SU-DHL-6 (cell line): ENCODE data around the gene VIM.

Source experiments
- H2AFZ ChIP-seq: fragments of 200-600 bp; sonication (generic); 2 replicates; pipeline ENCODE4 v1.6.1; 2014; ENCODE audit warnings: low read depth, mild to moderate bottlenecking, moderate library complexity, mixed read lengths, antibody characterized with exemption, low read length; ENCODE audit not compliant: severe bottlenecking
- H3F3A ChIP-seq: fragments of 200-600 bp; shearing (Covaris generic); 2 replicates; pipeline ENCODE4 v1.6.0; 2016; ENCODE audit warnings: antibody characterized with exemption, mild to moderate bottlenecking; ENCODE audit not compliant: insufficient read depth
- H3K27ac ChIP-seq: fragments of 200-600 bp; sonication (generic); 2 replicates; pipeline ENCODE4 v1.5.1; 2016; ENCODE audit warnings: low read depth, mild to moderate bottlenecking, low read length, moderate library complexity, mixed read lengths
- H3K27me3 ChIP-seq: fragments of 200-600 bp; sonication (generic), shearing (Covaris generic); 2 replicates; pipeline ENCODE4 v1.6.0; 2014; ENCODE audit warnings: mild to moderate bottlenecking, low read length
- H3K36me3 ChIP-seq: fragments of 200-600 bp; sonication (generic); 2 replicates; pipeline ENCODE4 v1.6.1; 2014; ENCODE audit warnings: mild to moderate bottlenecking, low read length, mixed read lengths
- H3K4me2 ChIP-seq: fragments of 300-600, 200-600 bp; shearing (Covaris generic), sonication (generic); 2 replicates; pipeline ENCODE4 v1.6.0; 2014; ENCODE audit warnings: low read length, low read depth, mild to moderate bottlenecking; ENCODE audit not compliant: poor library complexity, severe bottlenecking
- H3K4me3 ChIP-seq: fragments of 200-600 bp; sonication (generic); 2 replicates; pipeline ENCODE4 v1.5.1; 2014; ENCODE audit warnings: antibody characterized with exemption, low read length, mild to moderate bottlenecking, mixed read lengths; ENCODE audit not compliant: insufficient read depth, poor library complexity, severe bottlenecking
- H3K79me2 ChIP-seq: fragments of 200-600 bp; sonication (generic); 2 replicates; pipeline ENCODE4 v1.6.1; 2014; ENCODE audit warnings: mild to moderate bottlenecking, low read length, moderate library complexity; ENCODE audit not compliant: insufficient read depth
- H3K9ac ChIP-seq: fragments of 200-600 bp; sonication (generic); 2 replicates; pipeline ENCODE4 v1.7.0; 2014; ENCODE audit warnings: mild to moderate bottlenecking, low read length
- H3K9me2 ChIP-seq: fragments of 200-600 bp; sonication (generic); replicated peaks from 2 replicates; pipeline ENCODE4 v1.6.1; 2014; ENCODE audit warnings: low read length; ENCODE audit not compliant: insufficient read depth
- H3K9me3 ChIP-seq: fragments of 200-600 bp; sonication (generic); 2 replicates; pipeline ENCODE4 v1.6.1; 2014; ENCODE audit warnings: low read length, mixed read lengths; ENCODE audit not compliant: insufficient read depth
- H4K20me1 ChIP-seq: fragments of 200-600 bp; sonication (generic); 2 replicates; pipeline ENCODE4 v1.6.1; 2014; ENCODE audit warnings: low read depth, mild to moderate bottlenecking, antibody characterized with exemption, low read length, moderate library complexity, mixed read lengths
- CTCF ChIP-seq: fragments of 200-600 bp; sonication (generic); IDR thresholded peaks from one replicate; pipeline ENCODE4 v1.5.1; 2017; ENCODE audit warnings: antibody characterized with exemption, mild to moderate bottlenecking, low read length, moderate library complexity; ENCODE audit not compliant: insufficient read depth, poor library complexity, severe bottlenecking
- EZH2phosphoT487 ChIP-seq: fragments of 200-600 bp; sonication (generic), shearing (Covaris generic); conservative IDR thresholded peaks from 2 replicates; pipeline ENCODE4 v1.6.1; 2018; ENCODE audit warnings: mild to moderate bottlenecking, antibody characterized with exemption, low read length, moderate library complexity, mixed read lengths

VIM gene

DNA sequence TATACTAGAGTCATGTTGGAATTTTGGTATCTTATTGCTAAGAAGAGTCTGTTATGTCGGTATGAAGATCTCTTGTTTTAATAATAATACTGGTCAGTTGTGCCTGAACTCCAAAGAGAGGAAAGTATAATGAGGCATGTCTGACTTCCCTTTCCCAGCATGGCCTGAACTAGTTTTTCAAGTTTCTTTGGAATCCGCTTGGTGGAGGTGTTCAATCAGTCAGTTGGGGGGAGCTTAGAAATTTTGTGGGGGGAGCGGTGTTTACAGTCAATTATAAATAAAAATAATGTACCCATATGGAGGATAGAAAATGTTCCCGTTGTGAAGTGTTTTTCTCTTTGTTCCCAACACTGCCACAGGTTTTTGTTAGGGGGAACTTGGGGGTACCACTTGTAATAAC, 25.0 kb upstream of the VIM start:
- Histone ChIP-seq H3K9ac (no peak overlapping the region), H3K36me3 (no peaks in the 10 kb centered on the region), H4K20me1 (no peaks in the 10 kb centered on the region), H3K79me2 (no peaks in the 10 kb centered on the region), H3F3A (no peaks in the 10 kb centered on the region), H3K27me3 (no peaks in the 10 kb centered on the region), H3K4me3 (no peak overlapping the region), H3K27ac (no peak overlapping the region), H2AFZ (peak overlapping the region; percentile 34), H3K4me2 (no peak overlapping the region), H3K9me2 (no peaks in the 10 kb centered on the region), H3K9me3 (no peaks in the 10 kb centered on the region)
- TF ChIP-seq CTCF, result no peak
- TF ChIP-seq EZH2phosphoT487, result no peak

DNA sequence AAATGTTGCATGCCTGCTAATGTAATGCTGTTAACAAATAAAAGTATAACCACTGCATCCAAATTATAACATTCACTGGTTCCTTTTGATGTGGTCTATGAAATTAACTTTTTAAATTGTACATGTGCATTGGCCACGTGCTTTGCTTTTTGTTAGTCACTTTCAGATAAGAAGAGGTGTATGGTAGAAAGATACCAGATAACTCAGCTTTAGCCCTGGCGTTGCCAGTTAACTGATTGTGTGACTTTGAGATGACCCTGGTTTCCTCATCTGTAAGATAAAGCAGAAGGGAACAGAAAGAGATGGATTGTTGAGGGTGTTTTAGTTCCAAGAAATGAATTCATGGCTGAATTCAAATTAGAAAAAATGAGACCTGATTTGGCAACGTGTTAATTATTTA, 24.6 kb upstream of the VIM start:
- Histone ChIP-seq H3K4me3 (no peak overlapping the region), H3K9ac (no peak overlapping the region), H3K4me2 (no peak overlapping the region), H3K27me3 (no peaks in the 10 kb centered on the region), H3F3A (no peaks in the 10 kb centered on the region), H3K27ac (no peak overlapping the region), H2AFZ (peak overlapping the region; percentile 34), H3K36me3 (no peaks in the 10 kb centered on the region), H3K79me2 (no peaks in the 10 kb centered on the region), H3K9me2 (no peaks in the 10 kb centered on the region), H4K20me1 (no peaks in the 10 kb centered on the region), H3K9me3 (no peaks in the 10 kb centered on the region)
- TF ChIP-seq CTCF (no peak), EZH2phosphoT487 (no peak)

DNA sequence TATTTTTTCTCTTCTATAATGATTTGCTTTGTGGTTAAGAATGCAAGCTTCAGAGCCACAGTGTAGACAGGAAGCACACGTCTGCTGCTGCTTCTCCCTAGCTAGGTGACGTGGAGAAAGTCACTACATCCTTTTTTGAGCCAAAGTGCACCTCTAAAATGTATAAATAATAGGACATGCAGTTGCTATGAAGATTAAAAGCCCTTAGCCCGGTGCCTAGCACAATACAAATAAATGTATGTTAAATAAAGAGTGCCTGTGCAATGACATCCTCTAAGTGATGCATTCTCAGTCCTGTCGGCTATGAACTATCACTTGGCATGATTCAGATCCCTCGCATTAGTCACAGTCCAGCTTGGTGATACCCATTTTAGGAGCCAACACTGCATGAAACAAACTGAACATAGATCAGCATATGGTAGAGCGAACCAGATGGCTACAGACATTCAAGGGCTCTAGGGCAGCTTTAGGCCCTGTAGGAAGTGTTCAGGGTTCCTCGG, 21.8 kb upstream of the VIM start:
- H4K20me1 ChIP-seq, result no peaks in the 10 kb centered on the region; the same call in 1 of the 2 replicates
- TF ChIP-seq EZH2phosphoT487, result no peak
- TF ChIP-seq CTCF, result no peak
- no peaks in the 10 kb centered on the region for H3F3A ChIP-seq
- no peak overlapping the region for H3K9ac ChIP-seq
- H3K27me3 ChIP-seq, result no peaks in the 10 kb centered on the region
- H3K9me2 ChIP-seq, result no peaks in the 10 kb centered on the region
- H3K36me3 ChIP-seq, result no peaks in the 10 kb centered on the region
- no peak overlapping the region for H3K27ac ChIP-seq
- H3K79me2 ChIP-seq, result no peaks in the 10 kb centered on the region
- no peak overlapping the region for H3K4me3 ChIP-seq
- H3K4me2 ChIP-seq, result no peak overlapping the region
- no peaks in the 10 kb centered on the region for H3K9me3 ChIP-seq
- no peak overlapping the region for H2AFZ ChIP-seq
